Spleen (tissue), 11 donors: ENCODE measurements around the gene YTHDC2. TPM values are rescaled to one million over a fixed set of nuclear protein-coding genes. Genes with fewer than 3 reads are reported as not detected.

ENCODE experiments used
- DNase-seq: peaks from one replicate; pipeline ENCODE4 v3.0.0-alpha.2; 2020
- H3K27ac ChIP-seq, 8 donors: fragments of 200-600 bp; sonication (generic) in 7 of 8; 1 replicate in 4 of 8; 2 replicates in 4 of 8; pipeline versions ENCODE4 v1.5.0 to v1.8.0; 2016 to 2021; ENCODE audit warnings: inconsistent platforms in 4 of 8, mild to moderate bottlenecking in 4 of 8, moderate library complexity in 1 of 8
- H3K27me3 ChIP-seq, 7 donors: fragments of 200-600 bp; sonication (generic) in 6 of 7; replicated peaks in 1 of 7; 1 replicate in 4 of 7; 2 replicates in 3 of 7; pipeline versions ENCODE4 v1.5.0 to v1.8.0; 2016 to 2021; ENCODE audit warnings: inconsistent platforms in 3 of 7, mild to moderate bottlenecking in 1 of 7
- H3K36me3 ChIP-seq, 6 donors: fragments of 200-600 bp; sonication (generic) in 5 of 6; 1 replicate in 4 of 6; 2 replicates in 2 of 6; pipeline versions ENCODE4 v1.5.0 to v1.8.0; 2016 to 2021; ENCODE audit warnings: inconsistent platforms in 2 of 6
- H3K4me1 ChIP-seq, 6 donors: fragments of 200-600 bp; sonication (generic) in 5 of 6; 1 replicate in 3 of 6; 2 replicates in 3 of 6; pipeline versions ENCODE4 v1.5.0 to v1.8.0; 2016 to 2021; ENCODE audit warnings: inconsistent platforms in 3 of 6
- H3K4me3 ChIP-seq, 8 donors: fragments of 200-600 bp; sonication (generic) in 7 of 8; 1 replicate in 4 of 8; 2 replicates in 4 of 8; pipeline versions ENCODE4 v1.5.0 to v1.8.0; 2016 to 2021; ENCODE audit warnings: inconsistent platforms in 4 of 8, mild to moderate bottlenecking in 4 of 8, moderate library complexity in 2 of 8
- H3K9me3 ChIP-seq, 8 donors: fragments of 200-600 bp; sonication (generic) in 7 of 8; 1 replicate in 4 of 8; 2 replicates in 4 of 8; pipeline versions ENCODE4 v1.5.0 to v1.8.0; 2016 to 2021; ENCODE audit warnings: inconsistent platforms in 4 of 8
- POLR2A ChIP-seq, 3 donors: fragments of 450-650 bp; IDR thresholded peaks; one replicate each; pipeline ENCODE4 v1.5.1; 2017; ENCODE audit warnings: antibody characterized with exemption in 3 of 3, mild to moderate bottlenecking in 1 of 3
- POLR2AphosphoS5 ChIP-seq, 3 donors: sonication (generic); formaldehyde crosslinking; IDR thresholded peaks; one replicate each; pipeline ENCODE4 v1.5.1; 2017; ENCODE audit warnings: antibody characterized with exemption in 3 of 3
- WGBS, 5 donors: extraction: QIAGEN DNeasy Blood & Tissue Kit in 3 of 5; methylation state at CpG; one replicate each; pipeline versions ENCODE4 v1.1.5 to v1.1.7; 2013 to 2018; 5-methylcytosine and 5-hydroxymethylcytosine counted together
- intact Hi-C: fragments of 100-400 bp; cut with DNase I; formaldehyde crosslinking; loops from one replicate; pipeline ENCODE4 v1.15.0; 2023; ENCODE audit warnings: low total_unique reads
- polyA plus RNA-seq, 3 donors: library from polyadenylated mRNA; stranded (reverse); fragments of 200-250 nt; gene quantifications; one replicate each; pipeline ENCODE4 v1.2.1, GENCODE V29; 2013
- total RNA-seq, 7 donors: library from RNA; depleted of rRNA in 3 of 7; stranded (reverse); fragments of >200 nt in 3 of 7; fragmentation: NEBNext Ultra II Directional in 4 of 7; extraction: Animal tissue kit (Norgen Biotek cat#: 25700) in 4 of 7; gene quantifications; one replicate each; pipeline versions ENCODE4 v1.1.0 to v1.2.1, GENCODE V29; 2016 to 2021
- TF ChIP-seq, protein P1 (sequence below), 11 experiments: fragments of 200-600 bp in 7 of 11; fragments of 450-650 bp in 4 of 11; sonication (generic) in 4 of 11; IDR thresholded peaks in 8 of 11; conservative IDR thresholded peaks in 3 of 11; 1 replicate in 7 of 11; 2 replicates in 4 of 11; pipeline versions ENCODE4 v1.4.0 to v1.8.0; 2016 to 2021; ENCODE audit warnings: antibody characterized with exemption in 11 of 11, inconsistent platforms in 4 of 11, mild to moderate bottlenecking in 1 of 11
- donor health status: healthy with polysubstance abuse.
- donor health status: DM: no; HTN: no; CAD: no; lungs with moderate emphysema.
- donor health status: DM: no; HTN: no; CAD: no.
- donor health status: Bipolar disorder and iron deficiency.
- donor health status: healthy.
- donor health status: DM: no; HTN: no; CAD: no.
- donor health status: DM: yes; HTN: yes; CAD: no.

The YTHDC2 gene
- total and polyA plus RNA-seq, 10 donors, result 9.3 to 52.2 (median 33.8) TPM

GRCh38 chr5:113495422-113495841 is 18.1 kb upstream of the YTHDC2 start:
- intact Hi-C loops, result no loop called here
- TF ChIP-seq, protein P1, sequence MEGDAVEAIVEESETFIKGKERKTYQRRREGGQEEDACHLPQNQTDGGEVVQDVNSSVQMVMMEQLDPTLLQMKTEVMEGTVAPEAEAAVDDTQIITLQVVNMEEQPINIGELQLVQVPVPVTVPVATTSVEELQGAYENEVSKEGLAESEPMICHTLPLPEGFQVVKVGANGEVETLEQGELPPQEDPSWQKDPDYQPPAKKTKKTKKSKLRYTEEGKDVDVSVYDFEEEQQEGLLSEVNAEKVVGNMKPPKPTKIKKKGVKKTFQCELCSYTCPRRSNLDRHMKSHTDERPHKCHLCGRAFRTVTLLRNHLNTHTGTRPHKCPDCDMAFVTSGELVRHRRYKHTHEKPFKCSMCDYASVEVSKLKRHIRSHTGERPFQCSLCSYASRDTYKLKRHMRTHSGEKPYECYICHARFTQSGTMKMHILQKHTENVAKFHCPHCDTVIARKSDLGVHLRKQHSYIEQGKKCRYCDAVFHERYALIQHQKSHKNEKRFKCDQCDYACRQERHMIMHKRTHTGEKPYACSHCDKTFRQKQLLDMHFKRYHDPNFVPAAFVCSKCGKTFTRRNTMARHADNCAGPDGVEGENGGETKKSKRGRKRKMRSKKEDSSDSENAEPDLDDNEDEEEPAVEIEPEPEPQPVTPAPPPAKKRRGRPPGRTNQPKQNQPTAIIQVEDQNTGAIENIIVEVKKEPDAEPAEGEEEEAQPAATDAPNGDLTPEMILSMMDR (IDR thresholded peaks at IDR 0.05 in 8 of 11, conservative IDR thresholded peaks at IDR 0.05 in 3 of 11), result no peak
- no peak for TF ChIP-seq POLR2A (IDR thresholded peaks at IDR 0.05)
- H3K4me3 ChIP-seq, result no peak overlapping the region
- H3K36me3 ChIP-seq, result no peaks in the 10 kb centered on the region
- no peak overlapping the region for H3K27ac ChIP-seq
- 79 to 95% (median 86%) methylated on average over 1 of the region's 1 CpG for WGBS, 5 donors
- peaks cover 0 to 35% (median 3%) of the 10 kb centered on the region in 7 donors for H3K27me3 ChIP-seq
- no peaks in the 10 kb centered on the region for H3K4me1 ChIP-seq
- no peak for DNase-seq
- H3K9me3 ChIP-seq, result peaks cover 2 to 12% (median 12%) of the 10 kb centered on the region in 8 donors

DNA sequence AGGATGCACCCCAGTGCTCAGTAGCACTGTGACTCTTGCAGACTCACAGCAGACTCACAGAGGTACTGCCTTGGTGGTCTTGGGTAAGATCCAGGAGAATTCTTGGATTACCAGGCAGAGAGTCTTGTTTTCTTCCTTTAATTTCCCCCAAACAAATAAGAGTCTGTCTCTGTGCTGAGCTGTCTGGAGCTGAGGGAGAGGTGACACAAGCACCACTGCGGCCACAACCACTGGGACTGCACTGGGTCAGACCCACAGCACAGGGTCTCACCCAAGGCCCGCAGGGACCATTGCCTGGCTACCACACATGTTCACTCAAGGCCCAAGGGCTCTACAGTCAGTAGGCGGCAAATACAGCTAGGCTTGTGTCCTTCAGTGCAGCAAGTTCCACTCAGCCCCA is 11.4 kb upstream of the YTHDC2 start:
- no peak overlapping the region for H3K27ac ChIP-seq
- H3K4me1 ChIP-seq, result no peaks in the 10 kb centered on the region
- no peaks in the 10 kb centered on the region for H3K36me3 ChIP-seq
- TF ChIP-seq, protein P1 (IDR thresholded peaks at IDR 0.05 in 8 of 11, conservative IDR thresholded peaks at IDR 0.05 in 3 of 11), result no peak
- TF ChIP-seq POLR2A (IDR thresholded peaks at IDR 0.05) (no peak), POLR2AphosphoS5 (IDR thresholded peaks at IDR 0.05) (no peak)
- 94 to 100% (median 96%) methylated on average over 2 to 3 of the region's 3 CpGs for WGBS, 5 donors
- H3K4me3 ChIP-seq, result no peak overlapping the region
- peaks cover 0 to 37% (median 0%) of the 10 kb centered on the region in 7 donors for H3K27me3 ChIP-seq
- H3K9me3 ChIP-seq, result no peaks in the 10 kb centered on the region
- intact Hi-C loops, result no loop called here
- DNase-seq, result no peak

DNA sequence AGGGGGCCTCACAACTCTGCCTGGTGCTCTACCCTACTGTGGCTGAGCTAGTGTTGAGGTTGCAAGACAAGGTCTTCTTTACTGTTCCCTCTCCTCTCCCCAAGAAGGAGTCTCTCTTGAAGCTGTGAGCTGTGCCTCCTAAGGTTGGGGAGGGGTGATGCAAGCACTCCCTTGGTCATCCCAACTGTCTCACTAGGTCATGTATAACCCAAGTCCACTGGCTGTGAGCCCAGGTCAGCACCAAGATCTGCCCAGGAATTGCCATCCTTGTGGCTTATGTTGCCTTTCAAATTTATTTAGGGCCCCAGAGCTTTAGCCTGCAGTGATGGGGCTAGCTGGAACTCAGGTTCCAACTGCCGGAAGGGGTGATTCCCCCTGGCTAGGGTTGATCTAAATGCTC is 10.3 kb upstream of the YTHDC2 start:
- H3K27ac ChIP-seq, result no peak overlapping the region
- H3K9me3 ChIP-seq, result no peaks in the 10 kb centered on the region
- H3K4me3 ChIP-seq, result no peak overlapping the region
- TF ChIP-seq, protein P1 (IDR thresholded peaks at IDR 0.05 in 8 of 11, conservative IDR thresholded peaks at IDR 0.05 in 3 of 11), result no peak
- TF ChIP-seq POLR2A (IDR thresholded peaks at IDR 0.05) (no peak), POLR2AphosphoS5 (IDR thresholded peaks at IDR 0.05) (no peak)
- no peaks in the 10 kb centered on the region for H3K36me3 ChIP-seq
- H3K4me1 ChIP-seq, result no peaks in the 10 kb centered on the region
- intact Hi-C loops, result no loop called here
- peaks cover 0 to 48% (median 0%) of the 10 kb centered on the region in 7 donors for H3K27me3 ChIP-seq
- 82 to 100% (median 91%) methylated on average over 1 of the region's 1 CpG; no CpG with 5 or more reads in 1 of the 5 donors for WGBS, 5 donors
- no peak for DNase-seq

DNA sequence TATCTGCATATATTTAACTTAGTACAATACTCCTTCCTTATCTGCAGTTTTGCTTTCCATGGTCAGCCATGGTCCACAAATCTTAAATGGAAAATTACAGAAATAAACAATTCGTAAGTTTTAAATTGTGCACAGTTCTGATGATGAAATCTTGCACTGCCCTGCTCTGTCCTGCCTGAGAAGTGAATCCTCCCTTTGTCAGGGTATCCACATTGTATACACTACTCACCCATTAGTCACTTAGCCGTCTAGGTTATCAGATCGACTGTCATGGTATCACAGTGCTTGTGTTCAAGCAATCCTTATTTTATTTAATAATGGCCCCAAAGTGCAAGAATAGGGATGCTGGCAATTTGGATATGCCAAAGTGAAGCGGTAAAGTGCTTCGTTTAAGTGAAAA is 8.3 kb upstream of the YTHDC2 start:
- intact Hi-C loops, result no loop called here
- Histone ChIP-seq H3K27ac (no peak overlapping the region), H3K36me3 (no peaks in the 10 kb centered on the region), H3K4me1 (no peaks in the 10 kb centered on the region), H3K4me3 (no peak overlapping the region), H3K9me3 (no peaks in the 10 kb centered on the region), H3K27me3 (peaks cover 0 to 61% (median 0%) of the 10 kb centered on the region in 7 donors)
- TF ChIP-seq, protein P1 (IDR thresholded peaks at IDR 0.05 in 8 of 11, conservative IDR thresholded peaks at IDR 0.05 in 3 of 11), result no peak
- TF ChIP-seq POLR2A (IDR thresholded peaks at IDR 0.05) (no peak), POLR2AphosphoS5 (IDR thresholded peaks at IDR 0.05) (no peak)
- no peak for DNase-seq
- 74 to 82% (median 79%) methylated on average over 5 of the region's 5 CpGs for WGBS, 5 donors
